Iris pigment epithelial cell (primary cell): ENCODE results near the gene CARMIL3.
A peak's percentile ranks its signal among the peaks of the same experiment; 100 is the strongest.
"Not testable (repeated sequence)": the region's sequence is repeated elsewhere in the genome, so short reads cannot be mapped to it uniquely, and the experiment has no call there.

ENCODE experiments used
- DNase-seq: peaks from one replicate; pipeline ENCODE4 v3.0.0-alpha.2; 2011; ENCODE audit warnings: low read depth

CARMIL3 gene

DNA sequence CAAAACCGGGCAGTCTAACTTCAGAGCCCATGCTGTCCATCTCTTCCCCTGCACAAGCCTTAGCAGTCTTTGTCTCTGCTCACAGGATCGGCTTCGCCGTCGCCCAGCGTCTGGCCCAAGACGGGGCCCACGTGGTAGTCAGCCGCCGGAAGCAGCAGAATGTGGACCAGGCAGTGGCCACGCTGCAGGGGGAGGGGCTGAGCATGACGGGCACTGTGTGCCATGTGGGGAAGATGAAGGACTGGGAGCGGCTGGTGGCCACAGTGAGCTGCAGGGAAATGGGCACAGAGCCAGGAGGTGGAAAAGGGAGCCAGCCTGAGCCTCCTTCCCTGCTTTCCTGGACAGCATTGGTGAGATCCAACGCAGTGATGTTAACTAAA is 14.2 kb upstream of the CARMIL3 start:
- DNase-seq: no peak

- DNase-seq: no peak
Measured at GRCh38 chr14:24038686-24039085, 13.1 kb upstream of the CARMIL3 start.

GRCh38 chr14:24040692-24041091 is 11.1 kb upstream of the CARMIL3 start:
- no peak for DNase-seq

DNA sequence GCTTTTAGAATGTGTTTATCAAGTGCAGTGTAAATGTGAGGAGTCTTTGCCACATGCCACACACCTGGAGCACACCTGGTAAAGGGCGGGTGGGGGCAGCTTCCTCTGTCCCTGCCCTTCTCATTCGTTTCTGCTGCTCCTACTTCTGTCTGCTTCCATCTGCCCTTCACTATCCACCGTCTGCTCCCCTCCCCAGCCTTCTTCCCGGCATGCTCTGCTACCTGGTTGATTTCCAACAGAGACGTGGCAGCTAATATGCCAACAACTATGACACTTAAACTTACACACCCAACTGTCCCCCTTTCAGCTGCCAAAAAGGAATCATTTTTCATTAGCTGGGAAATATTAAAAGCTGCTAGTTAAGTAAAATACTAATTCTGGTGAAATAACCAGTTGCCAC is 9.1 kb upstream of the CARMIL3 start:
- no peak for DNase-seq

- DNase-seq: not testable (repeated sequence)
Measured at GRCh38 chr14:24049002-24049401, 2.8 kb upstream of the CARMIL3 start.

GRCh38 chr14:24050753-24051152 is 1.1 kb upstream of the CARMIL3 start:
- DNase-seq: not testable (repeated sequence)

- DNase-seq: no peak
Measured at GRCh38 chr14:24051176-24051788, 527 bp upstream of the CARMIL3 start.

DNA sequence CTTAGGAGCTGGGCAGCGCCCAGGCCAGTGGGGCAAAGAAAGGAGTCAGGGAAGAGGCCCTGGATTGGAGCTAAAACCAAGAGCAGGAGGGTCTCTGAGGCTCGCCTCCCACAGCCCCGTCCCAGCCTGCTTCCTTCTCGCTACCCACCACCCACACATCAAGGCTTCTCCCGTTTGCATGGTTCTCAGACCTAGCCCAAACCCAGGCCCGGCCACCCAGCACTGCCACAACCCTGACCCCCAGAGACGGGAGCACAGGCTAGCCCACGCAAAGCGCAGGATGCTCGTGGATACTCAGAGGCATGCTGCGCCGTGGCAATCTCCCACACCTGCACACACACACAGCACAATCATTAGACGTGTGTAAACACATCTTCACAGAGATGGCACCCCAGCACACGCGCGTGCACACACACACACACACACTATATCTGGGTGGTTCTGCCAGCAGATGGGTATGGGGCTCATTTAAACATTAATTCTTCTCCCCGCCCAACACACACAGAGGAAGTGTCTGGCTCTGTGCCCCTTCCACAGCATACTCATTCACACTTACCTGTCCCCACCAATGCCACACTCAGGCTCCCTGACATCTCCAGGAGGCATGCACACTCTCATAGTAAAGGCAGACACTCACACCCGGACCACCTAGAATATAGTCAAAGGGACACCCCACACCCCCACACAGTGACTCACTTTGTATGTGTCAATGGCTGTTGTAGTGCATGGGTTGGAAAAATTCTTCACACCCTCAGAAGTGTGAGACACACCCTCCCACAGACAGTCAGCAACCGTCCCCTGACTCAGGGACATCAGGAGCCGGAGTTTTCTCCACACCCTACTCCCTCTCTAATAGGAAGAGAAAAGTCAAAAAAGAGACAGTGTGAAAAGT is 1.1 kb downstream of the CARMIL3 start:
- DNase-seq: no peak

- no peak for DNase-seq
Measured at GRCh38 chr14:24053548-24054323, 1.9 kb downstream of the CARMIL3 start.

DNA sequence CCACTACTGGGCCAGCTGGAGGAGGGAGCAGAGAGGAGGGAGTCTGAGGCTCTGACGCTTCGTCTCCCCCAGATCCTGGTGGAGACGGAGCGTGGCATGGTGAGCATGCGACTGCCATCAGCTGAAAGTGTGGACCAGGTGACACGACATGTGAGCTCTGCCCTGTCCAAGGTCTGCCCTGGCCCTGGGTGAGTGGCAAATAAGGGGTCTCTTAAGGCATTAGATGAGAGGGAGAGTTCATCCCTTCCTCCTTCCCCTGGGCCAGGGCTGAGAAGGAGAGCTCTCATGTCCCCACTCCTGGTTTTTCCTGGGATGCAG is 2.5 kb downstream of the CARMIL3 start:
- no peak for DNase-seq

DNA sequence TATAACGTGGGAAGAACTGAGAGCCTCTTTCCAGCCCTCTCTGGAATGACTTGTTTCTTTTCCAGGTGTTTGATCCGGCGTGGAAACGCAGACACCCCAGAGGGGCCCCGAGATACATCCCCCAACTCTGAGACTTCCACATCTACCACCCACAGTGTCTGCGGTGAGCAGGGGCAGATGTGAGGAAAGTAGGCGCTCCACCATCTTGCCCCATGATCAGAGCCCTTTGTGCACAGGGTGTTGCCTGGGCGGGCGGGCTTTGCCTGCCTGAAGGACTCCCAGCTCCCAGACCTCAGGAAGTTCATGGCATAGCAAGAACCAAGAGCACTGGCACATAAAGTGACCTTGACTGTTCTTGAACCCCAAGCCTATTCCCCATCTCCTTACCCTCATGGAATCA is 2.8 kb downstream of the CARMIL3 start:
- DNase-seq: no peak

- no peak for DNase-seq
Measured at GRCh38 chr14:24055971-24056799, 4.4 kb downstream of the CARMIL3 start.

- no peak for DNase-seq
Measured at GRCh38 chr14:24056800-24057184, 5.0 kb downstream of the CARMIL3 start.

- DNase-seq: no peak
Measured at GRCh38 chr14:24057271-24057670, 5.5 kb downstream of the CARMIL3 start.

DNA sequence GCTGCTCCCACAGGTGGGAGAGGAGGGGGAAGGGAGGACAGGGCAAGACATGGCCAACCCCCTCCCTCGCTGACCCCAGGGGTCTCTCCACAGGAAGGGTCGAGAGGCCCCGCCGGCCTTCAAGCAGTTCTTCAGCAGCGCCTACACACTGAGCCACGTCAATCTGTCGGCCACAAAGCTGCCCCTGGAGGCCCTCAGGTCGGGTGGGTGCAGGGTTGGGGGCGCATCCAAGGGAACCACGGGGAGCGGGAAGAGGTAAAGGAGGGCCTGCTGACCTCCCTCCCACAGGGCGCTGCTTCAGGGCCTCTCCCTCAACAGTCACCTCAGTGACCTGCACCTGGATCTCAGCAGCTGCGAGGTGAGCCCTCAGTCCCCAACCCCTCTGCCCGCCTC is 6.1 kb downstream of the CARMIL3 start:
- no peak for DNase-seq

DNA sequence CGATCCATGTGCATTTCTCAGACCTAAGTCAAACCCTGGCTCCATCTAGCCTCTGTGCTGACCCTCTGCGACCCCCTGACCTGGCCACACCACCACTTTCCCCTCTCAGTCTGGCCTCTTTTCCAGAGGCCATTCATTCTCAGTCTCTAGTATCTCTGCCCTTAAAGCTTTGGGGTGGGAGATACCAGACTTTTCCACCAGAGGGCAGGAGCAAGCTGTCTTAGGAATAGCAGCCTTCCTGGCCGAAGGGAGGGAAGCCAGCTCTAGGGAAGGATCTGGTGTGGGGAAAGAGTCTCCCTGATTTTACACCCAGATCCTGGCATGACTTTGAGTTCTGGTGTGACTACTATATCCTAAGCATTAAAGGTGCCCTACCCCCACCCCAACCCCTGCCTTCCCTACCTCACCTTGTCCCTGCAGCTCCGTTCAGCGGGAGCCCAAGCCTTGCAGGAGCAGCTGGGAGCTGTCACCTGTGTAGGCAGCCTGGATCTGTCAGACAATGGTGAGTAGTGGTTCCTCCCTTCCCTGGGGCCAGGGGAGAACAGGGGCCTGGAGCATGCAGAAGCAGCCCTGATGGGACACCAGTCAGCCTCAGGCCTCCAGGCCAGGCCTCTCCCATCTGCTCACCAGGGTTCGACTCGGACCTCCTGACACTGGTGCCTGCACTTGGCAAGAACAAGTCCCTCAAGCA is 6.6 kb downstream of the CARMIL3 start:
- peak; percentile 67 for DNase-seq

DNA sequence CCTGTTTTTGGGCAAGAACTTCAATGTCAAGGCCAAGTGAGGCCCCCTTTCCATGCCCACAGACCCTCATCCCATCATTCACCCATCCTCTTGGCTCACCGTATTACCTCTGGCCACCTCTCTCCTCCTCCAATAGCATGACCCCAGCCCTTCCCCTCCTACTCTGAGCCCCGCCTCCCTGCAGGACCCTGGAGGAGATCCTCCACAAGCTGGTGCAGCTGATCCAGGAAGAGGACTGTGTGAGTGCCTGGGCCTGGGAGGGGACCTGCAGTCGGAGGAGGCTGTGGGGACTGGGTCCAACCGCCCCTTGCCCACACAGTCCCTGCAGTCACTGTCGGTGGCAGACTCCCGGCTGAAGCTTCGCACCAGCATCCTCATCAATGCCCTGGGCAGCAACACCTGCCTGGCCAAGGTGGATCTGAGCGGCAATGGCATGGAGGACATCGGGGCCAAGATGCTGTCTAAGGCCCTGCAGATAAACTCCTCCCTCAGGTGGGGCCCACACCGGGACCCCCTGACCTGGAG is 7.2 kb downstream of the CARMIL3 start:
- no peak for DNase-seq

DNA sequence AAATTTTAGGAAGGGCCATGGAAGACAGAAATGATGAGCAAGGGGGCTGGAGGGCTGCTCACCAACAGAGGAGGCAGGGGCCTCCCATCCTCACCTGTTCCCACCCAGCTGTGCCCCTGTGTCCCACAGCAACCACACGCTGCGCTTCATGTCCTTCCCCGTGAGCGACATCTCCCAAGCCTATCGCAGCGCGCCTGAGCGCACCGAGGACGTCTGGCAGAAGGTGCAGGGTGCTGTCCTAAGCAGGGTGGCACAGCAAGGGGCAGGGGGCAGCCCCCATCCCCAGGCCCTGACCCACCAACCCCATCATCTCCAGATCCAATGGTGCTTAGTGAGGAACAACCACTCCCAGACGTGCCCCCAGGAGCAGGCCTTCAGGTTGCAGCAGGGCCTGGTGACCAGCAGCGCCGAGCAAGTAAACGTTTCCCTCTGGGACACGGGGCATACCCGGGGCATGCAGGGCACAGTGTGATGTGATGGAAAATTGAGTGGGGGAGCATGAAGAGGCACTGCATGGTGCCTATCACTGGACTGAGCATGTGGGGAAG is 8.1 kb downstream of the CARMIL3 start:
- no peak for DNase-seq

- DNase-seq: no peak
Measured at GRCh38 chr14:24060443-24060842, 8.6 kb downstream of the CARMIL3 start.

GRCh38 chr14:24060984-24061913 is 9.4 kb downstream of the CARMIL3 start:
- no peak for DNase-seq
